ENCODE measurements around the gene NR1H4. TPM values are rescaled to one million over a fixed set of nuclear protein-coding genes. Genes with fewer than 3 reads are reported as not detected.

Gene NR1H4
- total and polyA plus RNA-seq, 2 of the 13 experiments (the other 11 are each of a cell fraction or from before 2014, with no cell fraction given), result 27.3 to 114 TPM

DNA sequence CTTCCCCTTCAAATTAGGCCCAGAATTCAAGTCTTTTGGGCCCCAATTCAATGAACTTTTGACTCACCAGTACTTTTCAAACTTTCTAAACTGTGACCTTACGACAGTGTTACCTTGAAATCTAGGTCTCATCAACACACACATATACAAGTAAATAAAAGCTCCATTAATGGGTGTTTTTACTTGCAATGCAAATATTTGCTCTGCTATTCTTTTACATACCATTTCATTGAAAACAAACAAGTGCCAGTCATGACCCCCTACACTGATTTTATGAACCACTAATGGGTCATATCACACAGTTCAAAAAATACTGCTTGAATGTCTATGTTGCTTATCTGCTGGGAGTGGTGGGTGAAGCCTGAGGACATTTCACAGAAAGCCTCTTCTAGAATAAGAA, 9.1 kb upstream of the NR1H4 start (continued):
- TF ChIP-seq, protein P1, sequence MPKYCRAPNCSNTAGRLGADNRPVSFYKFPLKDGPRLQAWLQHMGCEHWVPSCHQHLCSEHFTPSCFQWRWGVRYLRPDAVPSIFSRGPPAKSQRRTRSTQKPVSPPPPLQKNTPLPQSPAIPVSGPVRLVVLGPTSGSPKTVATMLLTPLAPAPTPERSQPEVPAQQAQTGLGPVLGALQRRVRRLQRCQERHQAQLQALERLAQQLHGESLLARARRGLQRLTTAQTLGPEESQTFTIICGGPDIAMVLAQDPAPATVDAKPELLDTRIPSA (CRISPR knock-in tag; IDR thresholded peaks at IDR 0.05; ENCODE audit: borderline replicate concordance), result no peak
- TF ChIP-seq, protein P2, sequence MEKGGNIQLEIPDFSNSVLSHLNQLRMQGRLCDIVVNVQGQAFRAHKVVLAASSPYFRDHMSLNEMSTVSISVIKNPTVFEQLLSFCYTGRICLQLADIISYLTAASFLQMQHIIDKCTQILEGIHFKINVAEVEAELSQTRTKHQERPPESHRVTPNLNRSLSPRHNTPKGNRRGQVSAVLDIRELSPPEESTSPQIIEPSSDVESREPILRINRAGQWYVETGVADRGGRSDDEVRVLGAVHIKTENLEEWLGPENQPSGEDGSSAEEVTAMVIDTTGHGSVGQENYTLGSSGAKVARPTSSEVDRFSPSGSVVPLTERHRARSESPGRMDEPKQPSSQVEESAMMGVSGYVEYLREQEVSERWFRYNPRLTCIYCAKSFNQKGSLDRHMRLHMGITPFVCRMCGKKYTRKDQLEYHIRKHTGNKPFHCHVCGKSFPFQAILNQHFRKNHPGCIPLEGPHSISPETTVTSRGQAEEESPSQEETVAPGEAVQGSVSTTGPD (CRISPR knock-in tag; IDR thresholded peaks at IDR 0.05), result no peak
- TF ChIP-seq ZNF552 (CRISPR knock-in tag; IDR thresholded peaks at IDR 0.05; ENCODE audit: borderline replicate concordance), result no peak
- TF ChIP-seq ZFX (CRISPR knock-in tag; IDR thresholded peaks at IDR 0.05; ENCODE audit: low read depth), result no peak
- TF ChIP-seq CHD2 (IDR thresholded peaks at IDR 0.05; ENCODE audit: low read depth, low read length), result no peak
- TF ChIP-seq ZKSCAN1 (IDR thresholded peaks at IDR 0.05; ENCODE audit: low read length), result no peak
- TF ChIP-seq KLF16 (CRISPR knock-in tag; IDR thresholded peaks at IDR 0.05), result peak in 1 of 2 experiments; percentile 46; a peak in 1 of 4 replicates
- TF ChIP-seq, protein P3, sequence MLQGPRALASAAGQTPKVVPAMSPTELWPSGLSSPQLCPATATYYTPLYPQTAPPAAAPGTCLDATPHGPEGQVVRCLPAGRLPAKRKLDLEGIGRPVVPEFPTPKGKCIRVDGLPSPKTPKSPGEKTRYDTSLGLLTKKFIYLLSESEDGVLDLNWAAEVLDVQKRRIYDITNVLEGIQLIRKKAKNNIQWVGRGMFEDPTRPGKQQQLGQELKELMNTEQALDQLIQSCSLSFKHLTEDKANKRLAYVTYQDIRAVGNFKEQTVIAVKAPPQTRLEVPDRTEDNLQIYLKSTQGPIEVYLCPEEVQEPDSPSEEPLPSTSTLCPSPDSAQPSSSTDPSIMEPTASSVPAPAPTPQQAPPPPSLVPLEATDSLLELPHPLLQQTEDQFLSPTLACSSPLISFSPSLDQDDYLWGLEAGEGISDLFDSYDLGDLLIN (CRISPR knock-in tag; IDR thresholded peaks at IDR 0.05; ENCODE audit: borderline replicate concordance), result no peak
- TF ChIP-seq, protein P4, sequence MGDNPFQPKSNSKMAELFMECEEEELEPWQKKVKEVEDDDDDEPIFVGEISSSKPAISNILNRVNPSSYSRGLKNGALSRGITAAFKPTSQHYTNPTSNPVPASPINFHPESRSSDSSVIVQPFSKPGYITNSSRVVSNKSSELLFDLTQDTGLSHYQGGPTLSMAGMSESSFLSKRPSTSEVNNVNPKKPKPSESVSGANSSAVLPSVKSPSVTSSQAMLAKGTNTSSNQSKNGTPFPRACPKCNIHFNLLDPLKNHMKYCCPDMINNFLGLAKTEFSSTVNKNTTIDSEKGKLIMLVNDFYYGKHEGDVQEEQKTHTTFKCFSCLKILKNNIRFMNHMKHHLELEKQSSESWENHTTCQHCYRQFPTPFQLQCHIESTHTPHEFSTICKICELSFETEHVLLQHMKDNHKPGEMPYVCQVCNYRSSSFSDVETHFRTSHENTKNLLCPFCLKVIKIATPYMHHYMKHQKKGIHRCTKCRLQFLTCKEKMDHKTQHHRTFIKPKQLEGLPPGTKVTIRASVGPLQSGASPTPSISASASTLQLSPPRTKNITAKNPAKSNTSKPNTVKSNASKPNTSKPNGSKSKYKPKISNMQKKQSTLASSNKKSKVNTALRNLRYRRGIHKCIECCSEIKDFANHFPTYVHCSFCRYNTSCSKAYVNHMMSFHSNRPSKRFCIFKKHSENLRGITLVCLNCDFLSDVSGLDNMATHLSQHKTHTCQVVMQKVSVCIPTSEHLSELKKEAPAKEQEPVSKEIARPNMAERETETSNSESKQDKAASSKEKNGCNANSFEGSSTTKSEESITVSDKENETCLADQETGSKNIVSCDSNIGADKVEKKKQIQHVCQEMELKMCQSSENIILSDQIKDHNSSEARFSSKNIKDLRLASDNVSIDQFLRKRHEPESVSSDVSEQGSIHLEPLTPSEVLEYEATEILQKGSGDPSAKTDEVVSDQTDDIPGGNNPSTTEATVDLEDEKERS (CRISPR knock-in tag; IDR thresholded peaks at IDR 0.05), result no peak
- TF ChIP-seq ZC3H4 (CRISPR knock-in tag; IDR thresholded peaks at IDR 0.05; ENCODE audit: borderline replicate concordance), result no peak
- TF ChIP-seq JDP2 (CRISPR knock-in tag; IDR thresholded peaks at IDR 0.05; ENCODE audit: borderline replicate concordance), result no peak
- TF ChIP-seq BCL6 (CRISPR knock-in tag; IDR thresholded peaks at IDR 0.05), result peak; percentile 82
- TF ChIP-seq FOXM1 (CRISPR knock-in tag; IDR thresholded peaks at IDR 0.05), result no peak
- TF ChIP-seq, protein P5, sequence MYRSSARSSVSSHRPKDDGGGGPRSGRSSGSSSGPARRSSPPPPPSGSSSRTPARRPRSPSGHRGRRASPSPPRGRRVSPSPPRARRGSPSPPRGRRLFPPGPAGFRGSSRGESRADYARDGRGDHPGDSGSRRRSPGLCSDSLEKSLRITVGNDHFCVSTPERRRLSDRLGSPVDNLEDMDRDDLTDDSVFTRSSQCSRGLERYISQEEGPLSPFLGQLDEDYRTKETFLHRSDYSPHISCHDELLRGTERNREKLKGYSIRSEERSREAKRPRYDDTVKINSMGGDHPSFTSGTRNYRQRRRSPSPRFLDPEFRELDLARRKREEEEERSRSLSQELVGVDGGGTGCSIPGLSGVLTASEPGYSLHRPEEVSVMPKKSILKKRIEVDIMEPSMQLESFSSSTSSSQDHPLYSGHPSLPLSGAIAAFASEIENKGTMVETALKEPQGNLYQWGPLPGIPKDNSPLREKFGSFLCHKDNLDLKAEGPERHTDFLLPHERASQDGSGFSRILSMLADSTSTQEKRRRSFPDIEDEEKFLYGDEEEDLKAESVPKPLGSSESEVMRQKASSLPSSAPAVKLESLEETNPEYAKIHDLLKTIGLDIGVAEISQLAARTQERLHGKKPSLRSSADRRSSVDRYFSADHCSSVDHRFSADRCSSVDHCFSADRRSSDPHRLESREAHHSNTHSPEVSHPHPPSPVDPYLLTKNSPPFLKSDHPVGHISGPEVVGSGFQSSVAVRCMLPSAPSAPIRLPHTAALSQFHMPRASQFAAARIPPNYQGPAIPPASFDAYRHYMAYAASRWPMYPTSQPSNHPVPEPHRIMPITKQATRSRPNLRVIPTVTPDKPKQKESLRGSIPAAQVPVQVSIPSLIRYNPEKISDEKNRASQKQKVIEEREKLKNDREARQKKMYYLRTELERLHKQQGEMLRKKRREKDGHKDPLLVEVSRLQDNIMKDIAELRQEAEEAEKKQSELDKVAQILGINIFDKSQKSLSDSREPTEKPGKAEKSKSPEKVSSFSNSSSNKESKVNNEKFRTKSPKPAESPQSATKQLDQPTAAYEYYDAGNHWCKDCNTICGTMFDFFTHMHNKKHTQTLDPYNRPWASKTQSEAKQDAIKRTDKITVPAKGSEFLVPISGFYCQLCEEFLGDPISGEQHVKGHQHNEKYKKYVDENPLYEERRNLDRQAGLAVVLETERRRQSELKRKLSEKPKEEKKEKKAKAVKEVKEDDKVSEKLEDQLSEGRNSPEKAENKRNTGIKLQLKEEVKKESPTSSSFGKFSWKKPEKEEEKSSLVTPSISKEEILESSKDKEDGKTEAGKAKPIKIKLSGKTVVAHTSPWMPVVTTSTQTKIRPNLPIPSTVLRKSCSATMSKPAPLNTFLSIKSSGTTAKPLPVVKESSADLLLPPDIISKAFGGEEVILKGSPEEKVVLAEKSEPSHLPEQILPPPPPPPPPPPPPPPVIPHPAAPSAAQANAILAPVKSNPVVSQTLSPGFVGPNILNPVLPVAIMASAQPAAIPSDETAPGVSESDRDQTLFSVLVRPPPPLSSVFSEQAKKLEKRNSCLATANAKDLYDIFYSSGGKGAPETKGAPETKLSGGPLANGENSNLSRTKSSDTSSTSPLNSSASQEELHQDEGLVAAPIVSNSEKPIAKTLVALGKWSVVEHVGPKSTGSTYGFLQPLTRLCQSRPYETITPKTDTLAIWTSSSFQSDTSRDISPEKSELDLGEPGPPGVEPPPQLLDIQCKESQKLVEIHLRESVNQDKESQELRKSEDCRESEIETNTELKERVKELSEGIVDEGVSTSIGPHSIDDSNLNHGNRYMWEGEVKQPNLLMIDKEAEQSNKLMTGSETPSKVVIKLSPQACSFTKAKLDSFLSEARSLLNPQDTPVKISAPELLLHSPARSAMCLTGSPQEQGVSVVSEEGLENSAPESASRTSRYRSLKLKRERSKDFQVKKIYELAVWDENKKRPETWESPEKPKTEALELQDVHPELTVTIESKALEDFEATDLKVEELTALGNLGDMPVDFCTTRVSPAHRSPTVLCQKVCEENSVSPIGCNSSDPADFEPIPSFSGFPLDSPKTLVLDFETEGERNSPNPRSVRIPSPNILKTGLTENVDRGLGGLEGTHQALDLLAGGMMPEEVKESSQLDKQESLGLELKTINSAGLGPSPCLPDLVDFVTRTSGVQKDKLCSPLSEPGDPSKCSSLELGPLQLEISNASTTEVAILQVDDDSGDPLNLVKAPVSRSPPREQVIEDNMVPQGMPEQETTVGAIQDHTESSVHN (CRISPR knock-in tag; IDR thresholded peaks at IDR 0.05), result no peak
- no peak for TF ChIP-seq FLYWCH1 (CRISPR knock-in tag; IDR thresholded peaks at IDR 0.05)
- TF ChIP-seq ISL2 (CRISPR knock-in tag; IDR thresholded peaks at IDR 0.05), result peak; percentile 95
